ENCODE data around the gene CELA2A. TPM values are rescaled to one million over a fixed set of nuclear protein-coding genes. Genes with fewer than 3 reads are reported as not detected.
A peak's percentile ranks its signal among the peaks of the same experiment; 100 is the strongest.

Gene CELA2A
- total RNA-seq (1 to 10 TPM in 1 of 2 donors, not detected in 1; 1.3 TPM), polyA plus RNA-seq (1 to 10 TPM in 1 of 2 donors, under 1 TPM in 1; 0.63 to 1.8 TPM)
- long read RNA-seq, donor 1: 0 reads
- long read RNA-seq, donor 2, partial matches to known transcripts: 0 of 1 reads
- long read RNA-seq, donor 2, other reads (novel, unspliced or antisense): 1 of 1 reads

GRCh38 chr1:15456313-15456954 lies at the start of gene CELA2A:
Gene CELA2A, plus strand, starts transcription at chr1:15456732. Its CDS starts 22 bp downstream, at chr1:15456754.
- 92 to 97% methylated on average over 8 of the region's 8 CpGs for WGBS, 2 donors
- Histone ChIP-seq H3K4me3 (ENCODE audit: low read length in 2 of 2) (no peak within 1 kb of the TSS), H3K27ac (ENCODE audit: low read depth in 1 of 2, low read length in 2 of 2) (no peak within 1 kb of the TSS), H3K9me3 (ENCODE audit: control insufficient read depth, low read length) (no peaks in the 10 kb centered on the region), H3K36me3 (ENCODE audit: control insufficient read depth in 1 of 2, insufficient read depth in 2 of 2, low read length in 1 of 2) (no peaks in the 10 kb centered on the region), H3K4me1 (ENCODE audit: control insufficient read depth in 1 of 2, insufficient read depth in 2 of 2, low read length in 2 of 2) (no peaks in the 10 kb centered on the region), H3K27me3 (ENCODE audit: control insufficient read depth in 1 of 2, insufficient read depth in 2 of 2, low read length in 1 of 2) (no peaks in the 10 kb centered on the region)
- intact Hi-C loops (cut with DNase I): no loop called here
- DNase-seq: no peak
- no peak for ATAC-seq (ENCODE audit: low FRiP score)

- peaks cover 0 to 3% of the 10 kb centered on the region in 2 donors for H3K4me1 ChIP-seq (ENCODE audit: control insufficient read depth in 1 of 2, insufficient read depth in 2 of 2, low read length in 2 of 2)
- H3K27ac ChIP-seq (ENCODE audit: low read depth in 1 of 2, low read length in 2 of 2): no peak overlapping the region
- ATAC-seq (ENCODE audit: low FRiP score): no peak
These were observed 49.0 kb upstream of the CELA2A start for GRCh38 chr1:15407580-15407979.

GRCh38 chr1:15408890-15409387 lies 47.6 kb upstream of the CELA2A start:
- H3K4me3 ChIP-seq (ENCODE audit: low read length in 2 of 2): no peak overlapping the region
- H3K27ac ChIP-seq (ENCODE audit: low read depth in 1 of 2, low read length in 2 of 2): no peak overlapping the region
- WGBS, 2 donors: 54 to 62% methylated on average over 14 of the region's 14 CpGs
- intact Hi-C loops (cut with DNase I): loop anchor here (5.0 to 10.0 kb wide), 2 partner anchors 72 to 254 kb away; partner anchors contain the start of gene TMEM51 (in 1 of the 2)
- H3K9me3 ChIP-seq (ENCODE audit: control insufficient read depth, low read length): no peaks in the 10 kb centered on the region
- no peak for ATAC-seq (ENCODE audit: low FRiP score)
- DNase-seq: no peak
- no peaks in the 10 kb centered on the region for H3K27me3 ChIP-seq (ENCODE audit: control insufficient read depth in 1 of 2, insufficient read depth in 2 of 2, low read length in 1 of 2)
- peaks cover 0 to 3% of the 10 kb centered on the region in 2 donors for H3K4me1 ChIP-seq (ENCODE audit: control insufficient read depth in 1 of 2, insufficient read depth in 2 of 2, low read length in 2 of 2)
- no peaks in the 10 kb centered on the region for H3K36me3 ChIP-seq (ENCODE audit: control insufficient read depth in 1 of 2, insufficient read depth in 2 of 2, low read length in 1 of 2)

More at GRCh38 chr1:15407580-15407979, 49.0 kb upstream of the CELA2A start:
- H3K27me3 ChIP-seq (ENCODE audit: control insufficient read depth in 1 of 2, insufficient read depth in 2 of 2, low read length in 1 of 2): no peaks in the 10 kb centered on the region
- H3K4me3 ChIP-seq (ENCODE audit: low read length in 2 of 2): no peak overlapping the region
- no peaks in the 10 kb centered on the region for H3K36me3 ChIP-seq (ENCODE audit: control insufficient read depth in 1 of 2, insufficient read depth in 2 of 2, low read length in 1 of 2)
- peak in 1 of 2 donors; percentile 80 for DNase-seq
- 50 to 55% methylated on average over 7 of the region's 7 CpGs for WGBS, 2 donors
- intact Hi-C loops (cut with DNase I): loop anchor here (5.0 to 10.0 kb wide), 2 partner anchors 70 to 253 kb away; partner anchors contain the start of gene TMEM51 (in 1 of the 2)
- H3K9me3 ChIP-seq (ENCODE audit: control insufficient read depth, low read length): no peaks in the 10 kb centered on the region

GRCh38 chr1:15409388-15410222 lies 46.9 kb upstream of the CELA2A start, which contains the start of gene EFHD2:
Gene EFHD2, plus strand, starts transcription at chr1:15409888. Its CDS starts 84 bp downstream, at chr1:15409972.
- peaks cover 0 to 3% of the 10 kb centered on the region in 2 donors for H3K4me1 ChIP-seq (ENCODE audit: control insufficient read depth in 1 of 2, insufficient read depth in 2 of 2, low read length in 2 of 2)
- H3K36me3 ChIP-seq (ENCODE audit: control insufficient read depth in 1 of 2, insufficient read depth in 2 of 2, low read length in 1 of 2): no peaks in the 10 kb centered on the region
- 1% methylated on average over 51 to 99 of the region's 99 CpGs for WGBS, 2 donors
- H3K27me3 ChIP-seq (ENCODE audit: control insufficient read depth in 1 of 2, insufficient read depth in 2 of 2, low read length in 1 of 2): no peaks in the 10 kb centered on the region
- intact Hi-C loops (cut with DNase I): loop anchor here (5.0 to 10.0 kb wide), 2 partner anchors 72 to 255 kb away; partner anchors contain the start of gene TMEM51 (in 1 of the 2)
- peak within 1 kb of the TSS; percentile 78 to 97 for H3K4me3 ChIP-seq (ENCODE audit: low read length in 2 of 2)
- ATAC-seq (ENCODE audit: low FRiP score) (peak; percentile 88), DNase-seq (peak; percentile 90 to 95)
- H3K27ac ChIP-seq (ENCODE audit: low read depth in 1 of 2, low read length in 2 of 2): no peak within 1 kb of the TSS
- no peaks in the 10 kb centered on the region for H3K9me3 ChIP-seq (ENCODE audit: control insufficient read depth, low read length)

- ATAC-seq (ENCODE audit: low FRiP score): no peak
- DNase-seq: peak; percentile 62 to 82
- Histone ChIP-seq H3K4me3 (ENCODE audit: low read length in 2 of 2) (peak overlapping the region; percentile 78 to 97), H3K9me3 (ENCODE audit: control insufficient read depth, low read length) (no peaks in the 10 kb centered on the region), H3K27me3 (ENCODE audit: control insufficient read depth in 1 of 2, insufficient read depth in 2 of 2, low read length in 1 of 2) (no peaks in the 10 kb centered on the region), H3K27ac (ENCODE audit: low read depth in 1 of 2, low read length in 2 of 2) (no peak overlapping the region), H3K4me1 (ENCODE audit: control insufficient read depth in 1 of 2, insufficient read depth in 2 of 2, low read length in 2 of 2) (peaks cover 0 to 3% of the 10 kb centered on the region in 2 donors), H3K36me3 (ENCODE audit: control insufficient read depth in 1 of 2, insufficient read depth in 2 of 2, low read length in 1 of 2) (no peaks in the 10 kb centered on the region)
- WGBS, 2 donors: 4% methylated on average over 50 to 53 of the region's 53 CpGs
- intact Hi-C loops (cut with DNase I): no loop called here
These were observed 46.2 kb upstream of the CELA2A start for GRCh38 chr1:15410223-15410883.

GRCh38 chr1:15410884-15411245 lies 45.7 kb upstream of the CELA2A start:
- ATAC-seq (ENCODE audit: low FRiP score) (no peak), DNase-seq (peak in 1 of 2 donors; percentile 56)
- H3K4me1 ChIP-seq (ENCODE audit: control insufficient read depth in 1 of 2, insufficient read depth in 2 of 2, low read length in 2 of 2): peaks cover 0 to 3% of the 10 kb centered on the region in 2 donors
- H3K27ac ChIP-seq (ENCODE audit: low read depth in 1 of 2, low read length in 2 of 2): no peak overlapping the region
- no peaks in the 10 kb centered on the region for H3K27me3 ChIP-seq (ENCODE audit: control insufficient read depth in 1 of 2, insufficient read depth in 2 of 2, low read length in 1 of 2)
- peak overlapping the region in 1 of 2 donors; percentile 97 for H3K4me3 ChIP-seq (ENCODE audit: low read length in 2 of 2)
- 75 to 77% methylated on average over 11 of the region's 11 CpGs for whole genome bisulfite sequencing, 2 donors
- intact Hi-C loops (cut with DNase I): no loop called here
- no peaks in the 10 kb centered on the region for H3K36me3 ChIP-seq (ENCODE audit: control insufficient read depth in 1 of 2, insufficient read depth in 2 of 2, low read length in 1 of 2)
- H3K9me3 ChIP-seq (ENCODE audit: control insufficient read depth, low read length): no peaks in the 10 kb centered on the region

- Histone ChIP-seq H3K27me3 (ENCODE audit: control insufficient read depth in 1 of 2, insufficient read depth in 2 of 2, low read length in 1 of 2) (no peaks in the 10 kb centered on the region), H3K36me3 (ENCODE audit: control insufficient read depth in 1 of 2, insufficient read depth in 2 of 2, low read length in 1 of 2) (no peaks in the 10 kb centered on the region), H3K27ac (ENCODE audit: low read depth in 1 of 2, low read length in 2 of 2) (no peak overlapping the region), H3K9me3 (ENCODE audit: control insufficient read depth, low read length) (no peaks in the 10 kb centered on the region), H3K4me1 (ENCODE audit: control insufficient read depth in 1 of 2, insufficient read depth in 2 of 2, low read length in 2 of 2) (peaks cover 0 to 3% of the 10 kb centered on the region in 2 donors), H3K4me3 (ENCODE audit: low read length in 2 of 2) (no peak overlapping the region)
- ATAC-seq (ENCODE audit: low FRiP score) (no peak), DNase-seq (peak in 1 of 2 donors; percentile 82)
- WGBS, 2 donors: 84 to 85% methylated on average over 12 of the region's 12 CpGs
- intact Hi-C loops (cut with DNase I): no loop called here
These were observed 44.9 kb upstream of the CELA2A start for GRCh38 chr1:15411593-15412137.
